ENCODE data around the gene C3orf52. TPM values are rescaled to one million over a fixed set of nuclear protein-coding genes. Genes with fewer than 3 reads are reported as not detected.
A peak's percentile ranks its signal among the peaks of the same experiment; 100 is the strongest.

Gene C3orf52
- total and polyA plus RNA-seq, 10 of the 15 experiments (the other 5 are each of a cell fraction or from before 2014, with no cell fraction given) = 0.15 to 1.9 (median 0.73) TPM

DNA sequence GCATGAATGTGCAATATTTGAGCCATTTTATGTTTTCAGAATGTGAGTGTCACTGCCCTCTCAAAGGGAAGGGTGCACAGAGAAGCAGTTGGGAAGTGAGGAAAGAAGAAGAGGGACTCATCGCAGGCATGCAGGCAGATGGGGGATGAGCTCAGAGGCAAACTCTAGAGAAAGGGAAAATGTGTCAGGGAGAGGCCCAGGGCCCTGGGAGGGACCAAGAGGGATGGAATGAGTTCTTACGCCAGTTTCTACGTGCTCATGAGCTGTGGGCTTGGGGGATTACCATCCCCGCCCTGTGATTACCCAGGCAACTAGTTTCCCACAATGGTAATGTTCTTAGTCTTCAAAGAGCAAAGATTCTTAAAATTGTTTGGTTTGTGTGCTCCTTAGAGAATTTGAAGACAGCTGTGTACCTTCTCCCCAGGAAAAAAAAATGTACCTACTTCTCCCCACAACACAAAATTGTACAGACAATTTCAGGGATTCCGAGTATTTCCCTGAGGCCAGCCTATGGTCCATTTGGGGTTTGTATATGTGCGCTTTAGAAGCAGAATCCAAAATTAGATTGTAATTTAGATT is 29.1 kb downstream of the C3orf52 start (continued):
- TF ChIP-seq, protein P1, sequence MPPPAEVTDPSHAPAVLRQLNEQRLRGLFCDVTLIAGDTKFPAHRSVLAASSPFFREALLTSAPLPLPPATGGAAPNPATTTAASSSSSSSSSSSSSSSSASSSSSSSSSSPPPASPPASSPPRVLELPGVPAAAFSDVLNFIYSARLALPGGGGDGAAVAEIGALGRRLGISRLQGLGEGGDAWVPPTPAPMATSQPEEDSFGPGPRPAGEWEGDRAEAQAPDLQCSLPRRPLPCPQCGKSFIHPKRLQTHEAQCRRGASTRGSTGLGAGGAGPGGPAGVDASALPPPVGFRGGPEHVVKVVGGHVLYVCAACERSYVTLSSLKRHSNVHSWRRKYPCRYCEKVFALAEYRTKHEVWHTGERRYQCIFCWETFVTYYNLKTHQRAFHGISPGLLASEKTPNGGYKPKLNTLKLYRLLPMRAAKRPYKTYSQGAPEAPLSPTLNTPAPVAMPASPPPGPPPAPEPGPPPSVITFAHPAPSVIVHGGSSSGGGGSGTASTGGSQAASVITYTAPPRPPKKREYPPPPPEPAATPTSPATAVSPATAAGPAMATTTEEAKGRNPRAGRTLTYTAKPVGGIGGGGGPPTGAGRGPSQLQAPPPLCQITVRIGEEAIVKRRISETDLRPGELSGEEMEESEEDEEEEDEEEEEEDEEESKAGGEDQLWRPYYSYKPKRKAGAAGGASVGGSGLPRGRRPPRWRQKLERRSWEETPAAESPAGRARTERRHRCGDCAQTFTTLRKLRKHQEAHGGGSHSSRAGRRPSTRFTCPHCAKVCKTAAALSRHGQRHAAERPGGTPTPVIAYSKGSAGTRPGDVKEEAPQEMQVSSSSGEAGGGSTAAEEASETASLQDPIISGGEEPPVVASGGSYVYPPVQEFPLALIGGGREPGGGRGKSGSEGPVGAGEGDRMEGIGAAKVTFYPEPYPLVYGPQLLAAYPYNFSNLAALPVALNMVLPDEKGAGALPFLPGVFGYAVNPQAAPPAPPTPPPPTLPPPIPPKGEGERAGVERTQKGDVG (CRISPR knock-in tag; IDR thresholded peaks at IDR 0.05) = peak; percentile 80
- TF ChIP-seq ZBED1 (IDR thresholded peaks at IDR 0.05; ENCODE audit: borderline replicate concordance) (peak; percentile 95), POLR2AphosphoS5 (IDR thresholded peaks at IDR 0.05; ENCODE audit: low read length) (peak; percentile 80), JUND (IDR thresholded peaks at IDR 0.05; ENCODE audit: low read depth, low read length) (peak; percentile 29; the same call in 1 of the 2 replicates), EP300 (IDR thresholded peaks at IDR 0.05; ENCODE audit: borderline replicate concordance in 1 of 2, control insufficient read depth in 1 of 2, low read depth in 2 of 2, low read length in 2 of 2) (peak; percentile 62 to 82; a peak in 3 of 4 replicates), FOS (IDR thresholded peaks at IDR 0.05; ENCODE audit: borderline replicate concordance, extremely low read depth, insufficient read length) (no peak), TBL1XR1 (IDR thresholded peaks at IDR 0.05; ENCODE audit: low read depth, low read length) (0 out of 2 replicates have a peak, but pooled peaks have one; percentile 17), JUNB (IDR thresholded peaks at IDR 0.05) (peak; percentile 72), HDGF (IDR thresholded peaks at IDR 0.05) (peak; percentile 77; the same call in 1 of the 2 replicates), POLR2A (IDR thresholded peaks at IDR 0.05; ENCODE audit: low read depth, low read length) (peak; percentile 63), ETV6 (conservative IDR thresholded peaks at IDR 0.05 in 1 of 2, IDR thresholded peaks at IDR 0.05 in 1 of 2; ENCODE audit: borderline replicate concordance in 1 of 2, low read depth in 1 of 2) (peak in 1 of 2 experiments; percentile 57; a peak in 1 of 4 replicates), CREB1 (IDR thresholded peaks at IDR 0.05; ENCODE audit: low read depth) (peak; percentile 89), RUNX3 (IDR thresholded peaks at IDR 0.05; ENCODE audit: low read length) (peak; percentile 92), NFXL1 (IDR thresholded peaks at IDR 0.05; ENCODE audit: borderline replicate concordance) (no peak), PML (IDR thresholded peaks at IDR 0.05; ENCODE audit: low read length) (peak; percentile 58), DPF2 (IDR thresholded peaks at IDR 0.05) (peak; percentile 38; the same call in 1 of the 2 replicates), SPI1 (IDR thresholded peaks at IDR 0.05; ENCODE audit: borderline replicate concordance, insufficient read depth, low read depth, low read length) (0 out of 2 replicates have a peak, but pooled peaks have one; percentile 7), ZNF24 (IDR thresholded peaks at IDR 0.05) (peak; percentile 40; the same call in 1 of the 2 replicates), ASH2L (IDR thresholded peaks at IDR 0.05; ENCODE audit: borderline replicate concordance, low read depth) (0 out of 2 replicates have a peak, but pooled peaks have one; percentile 70)
- TF ChIP-seq, protein P2, sequence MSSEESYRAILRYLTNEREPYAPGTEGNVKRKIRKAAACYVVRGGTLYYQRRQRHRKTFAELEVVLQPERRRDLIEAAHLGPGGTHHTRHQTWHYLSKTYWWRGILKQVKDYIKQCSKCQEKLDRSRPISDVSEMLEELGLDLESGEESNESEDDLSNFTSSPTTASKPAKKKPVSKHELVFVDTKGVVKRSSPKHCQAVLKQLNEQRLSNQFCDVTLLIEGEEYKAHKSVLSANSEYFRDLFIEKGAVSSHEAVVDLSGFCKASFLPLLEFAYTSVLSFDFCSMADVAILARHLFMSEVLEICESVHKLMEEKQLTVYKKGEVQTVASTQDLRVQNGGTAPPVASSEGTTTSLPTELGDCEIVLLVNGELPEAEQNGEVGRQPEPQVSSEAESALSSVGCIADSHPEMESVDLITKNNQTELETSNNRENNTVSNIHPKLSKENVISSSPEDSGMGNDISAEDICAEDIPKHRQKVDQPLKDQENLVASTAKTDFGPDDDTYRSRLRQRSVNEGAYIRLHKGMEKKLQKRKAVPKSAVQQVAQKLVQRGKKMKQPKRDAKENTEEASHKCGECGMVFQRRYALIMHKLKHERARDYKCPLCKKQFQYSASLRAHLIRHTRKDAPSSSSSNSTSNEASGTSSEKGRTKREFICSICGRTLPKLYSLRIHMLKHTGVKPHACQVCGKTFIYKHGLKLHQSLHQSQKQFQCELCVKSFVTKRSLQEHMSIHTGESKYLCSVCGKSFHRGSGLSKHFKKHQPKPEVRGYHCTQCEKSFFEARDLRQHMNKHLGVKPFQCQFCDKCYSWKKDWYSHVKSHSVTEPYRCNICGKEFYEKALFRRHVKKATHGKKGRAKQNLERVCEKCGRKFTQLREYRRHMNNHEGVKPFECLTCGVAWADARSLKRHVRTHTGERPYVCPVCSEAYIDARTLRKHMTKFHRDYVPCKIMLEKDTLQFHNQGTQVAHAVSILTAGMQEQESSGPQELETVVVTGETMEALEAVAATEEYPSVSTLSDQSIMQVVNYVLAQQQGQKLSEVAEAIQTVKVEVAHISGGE (CRISPR knock-in tag; IDR thresholded peaks at IDR 0.05) = no peak
- TF ChIP-seq, protein P3, sequence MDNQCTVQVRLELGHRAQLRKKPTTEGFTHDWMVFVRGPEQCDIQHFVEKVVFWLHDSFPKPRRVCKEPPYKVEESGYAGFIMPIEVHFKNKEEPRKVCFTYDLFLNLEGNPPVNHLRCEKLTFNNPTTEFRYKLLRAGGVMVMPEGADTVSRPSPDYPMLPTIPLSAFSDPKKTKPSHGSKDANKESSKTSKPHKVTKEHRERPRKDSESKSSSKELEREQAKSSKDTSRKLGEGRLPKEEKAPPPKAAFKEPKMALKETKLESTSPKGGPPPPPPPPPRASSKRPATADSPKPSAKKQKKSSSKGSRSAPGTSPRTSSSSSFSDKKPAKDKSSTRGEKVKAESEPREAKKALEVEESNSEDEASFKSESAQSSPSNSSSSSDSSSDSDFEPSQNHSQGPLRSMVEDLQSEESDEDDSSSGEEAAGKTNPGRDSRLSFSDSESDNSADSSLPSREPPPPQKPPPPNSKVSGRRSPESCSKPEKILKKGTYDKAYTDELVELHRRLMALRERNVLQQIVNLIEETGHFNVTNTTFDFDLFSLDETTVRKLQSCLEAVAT (IDR thresholded peaks at IDR 0.05) = peak; percentile 85
